Activated CD8-positive, alpha-beta memory T cell treated with anti-CD3 and anti-CD28 coated beads for 4 hours (primary cell): ENCODE measurements around the gene LRP5.
A peak's percentile ranks its signal among the peaks of the same experiment; 100 is the strongest.
"Not testable (repeated sequence)": the region's sequence is repeated elsewhere in the genome, so short reads cannot be mapped to it uniquely, and the experiment has no call there.

Source experiments
- DNase-seq, 2 donors: peaks; one replicate each; pipeline ENCODE4 v3.0.0-alpha.2; 2020; ENCODE audit warnings: low read depth in 2 of 2

The LRP5 gene

DNA sequence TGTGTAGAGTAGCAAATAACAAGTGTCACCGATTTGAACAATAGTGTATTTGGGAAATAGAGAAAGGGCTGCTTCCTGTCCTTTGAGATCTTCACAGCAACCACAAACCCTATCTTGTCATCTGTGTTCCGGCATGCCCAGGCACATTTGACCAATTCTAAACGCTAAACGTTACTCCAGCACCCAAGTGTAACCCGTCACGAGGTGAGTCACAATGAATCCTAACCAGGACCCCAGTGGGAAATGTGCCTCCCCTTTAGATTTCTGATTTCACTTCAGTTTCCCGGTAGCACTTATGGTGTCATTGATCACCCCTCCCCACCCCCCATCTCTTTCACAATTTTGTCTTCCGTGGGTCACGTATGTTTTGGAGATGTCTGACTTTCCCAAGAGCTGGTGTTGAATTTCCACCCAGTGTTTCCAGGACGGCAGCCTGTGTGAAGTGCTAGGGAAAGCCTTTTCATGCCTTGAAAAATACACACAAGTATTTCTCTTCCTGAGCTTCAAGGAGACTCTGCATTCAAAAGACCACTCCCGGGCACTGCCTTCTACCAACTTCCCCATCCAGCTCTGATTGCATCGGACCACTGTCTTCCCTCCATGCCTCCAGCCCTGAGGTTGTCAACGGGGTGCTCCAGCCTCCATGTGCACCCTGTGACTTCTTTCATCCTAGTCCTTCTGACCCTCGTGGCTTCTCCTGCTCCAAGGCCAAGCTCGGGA, 30.1 kb upstream of the LRP5 start:
- peak in 1 of 2 donors; percentile 13 for DNase-seq

- no peak for DNase-seq
Observed at GRCh38 chr11:68282861-68283230, 29.5 kb upstream of the LRP5 start.

DNA sequence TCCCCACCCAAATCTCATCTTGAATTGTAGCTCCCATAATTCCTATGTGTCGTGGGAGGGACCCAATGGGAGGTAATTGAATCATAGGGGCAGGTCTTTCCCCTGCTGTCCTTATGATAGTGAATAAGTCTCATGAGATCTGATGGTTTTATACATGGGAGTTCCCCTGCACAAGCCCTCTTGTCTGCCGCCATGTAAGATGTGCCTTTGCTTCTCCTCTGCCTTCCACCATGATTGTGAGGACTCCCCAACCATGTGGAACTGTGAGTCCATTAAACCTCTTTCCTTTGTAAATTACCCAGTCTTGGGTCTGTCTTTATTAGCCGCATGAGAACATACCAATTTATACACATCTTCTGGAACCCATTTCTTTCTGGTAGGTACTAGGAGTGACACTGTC, 27.8 kb upstream of the LRP5 start:
- not testable (repeated sequence) for DNase-seq

DNA sequence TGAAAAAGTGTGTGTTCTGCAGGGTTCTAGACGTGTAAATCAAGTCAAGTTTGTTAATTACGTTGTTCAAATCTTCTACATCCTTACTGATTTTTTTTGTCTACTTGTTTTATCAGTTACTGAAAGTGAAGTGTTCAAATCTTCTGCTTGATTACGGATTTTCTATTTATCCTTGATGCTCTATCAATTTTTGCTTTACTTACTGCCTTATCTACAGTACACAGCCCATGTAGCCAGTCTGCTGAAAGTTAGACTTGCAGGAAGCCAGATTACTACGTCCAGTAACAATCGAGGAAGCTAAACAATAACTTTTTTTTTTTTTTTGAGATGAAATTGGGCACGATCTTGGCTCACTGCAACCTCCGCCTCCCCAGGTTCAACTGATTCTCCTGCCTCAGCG, 25.0 kb upstream of the LRP5 start:
- no peak for DNase-seq

DNA sequence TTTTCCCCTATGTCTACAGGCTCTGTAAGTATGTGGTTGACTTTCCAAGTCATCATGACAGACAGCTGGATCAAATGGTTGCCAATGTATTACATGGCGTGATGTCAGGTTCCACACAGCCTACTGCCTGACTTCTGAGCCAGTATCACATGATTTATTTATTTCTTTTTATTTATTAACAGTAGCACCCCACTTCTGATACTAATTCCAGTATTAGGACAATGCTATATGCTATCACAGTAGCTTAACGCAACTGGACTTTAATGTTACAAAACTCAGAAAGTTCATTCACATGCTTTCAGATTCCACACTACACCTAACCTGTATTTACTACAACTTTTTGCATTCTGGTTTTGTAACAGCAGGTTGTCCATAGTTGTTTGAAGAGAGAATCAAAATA, 22.9 kb upstream of the LRP5 start:
- DNase-seq, result no peak

DNA sequence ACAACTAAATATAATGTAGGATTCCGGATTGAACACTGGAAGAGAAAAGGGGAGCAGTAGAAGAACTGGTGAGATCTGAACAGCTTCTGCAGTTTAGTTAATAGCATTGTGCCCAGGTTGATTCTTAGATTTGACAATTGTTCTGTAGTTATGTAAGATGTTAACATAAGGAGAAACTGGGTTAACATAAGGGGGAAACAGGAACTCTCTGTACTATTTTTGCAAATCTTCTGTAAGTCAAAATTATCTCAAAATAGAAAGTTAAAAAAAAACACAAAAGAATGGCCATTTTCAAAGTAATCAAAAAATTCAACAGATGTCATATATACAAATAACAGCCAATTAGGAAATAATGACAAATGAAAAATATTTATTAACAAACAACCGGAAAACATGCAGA, 18.7 kb upstream of the LRP5 start:
- DNase-seq, result no peak

DNA sequence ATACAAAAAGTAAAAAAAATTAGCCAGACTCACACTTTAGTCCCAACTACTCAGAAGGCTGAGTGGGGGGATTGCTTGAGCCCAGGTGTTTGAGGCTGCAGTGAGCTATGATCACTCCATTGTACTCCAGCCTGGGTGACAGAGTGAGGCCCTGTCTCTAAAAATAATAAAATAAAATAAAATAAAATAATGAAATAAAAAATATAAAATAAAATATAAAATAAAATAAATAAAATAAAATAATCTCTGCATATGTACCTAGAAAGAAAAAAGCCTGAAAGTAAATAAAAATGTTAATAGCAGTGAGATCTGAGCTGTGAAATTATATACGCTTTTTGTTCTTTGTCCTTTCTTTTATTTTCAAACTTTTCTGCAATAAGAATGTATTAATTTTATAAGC, 17.1 kb upstream of the LRP5 start:
- no peak for DNase-seq

GRCh38 chr11:68295940-68296339, 16.5 kb upstream of the LRP5 start:
- no peak for DNase-seq

- no peak for DNase-seq
Observed at GRCh38 chr11:68296344-68297051, 15.9 kb upstream of the LRP5 start.

GRCh38 chr11:68297052-68297378, 15.4 kb upstream of the LRP5 start:
- no peak for DNase-seq

DNA sequence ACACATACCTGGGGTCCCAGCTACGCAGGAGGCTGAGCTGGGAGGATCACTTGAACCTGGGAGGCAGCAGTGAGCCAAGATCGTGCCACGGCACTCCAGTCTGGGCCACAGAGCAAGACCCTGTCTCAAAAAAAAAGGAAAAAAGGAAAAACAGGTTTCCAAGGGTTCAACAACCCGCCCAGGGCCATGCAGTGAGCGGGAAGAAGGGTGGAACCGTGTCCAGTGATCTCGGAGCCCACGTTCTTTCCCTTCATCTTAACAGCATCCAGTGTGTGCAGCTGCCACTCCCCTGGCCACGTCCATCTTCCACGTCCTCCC, 14.9 kb upstream of the LRP5 start:
- DNase-seq, result no peak

DNA sequence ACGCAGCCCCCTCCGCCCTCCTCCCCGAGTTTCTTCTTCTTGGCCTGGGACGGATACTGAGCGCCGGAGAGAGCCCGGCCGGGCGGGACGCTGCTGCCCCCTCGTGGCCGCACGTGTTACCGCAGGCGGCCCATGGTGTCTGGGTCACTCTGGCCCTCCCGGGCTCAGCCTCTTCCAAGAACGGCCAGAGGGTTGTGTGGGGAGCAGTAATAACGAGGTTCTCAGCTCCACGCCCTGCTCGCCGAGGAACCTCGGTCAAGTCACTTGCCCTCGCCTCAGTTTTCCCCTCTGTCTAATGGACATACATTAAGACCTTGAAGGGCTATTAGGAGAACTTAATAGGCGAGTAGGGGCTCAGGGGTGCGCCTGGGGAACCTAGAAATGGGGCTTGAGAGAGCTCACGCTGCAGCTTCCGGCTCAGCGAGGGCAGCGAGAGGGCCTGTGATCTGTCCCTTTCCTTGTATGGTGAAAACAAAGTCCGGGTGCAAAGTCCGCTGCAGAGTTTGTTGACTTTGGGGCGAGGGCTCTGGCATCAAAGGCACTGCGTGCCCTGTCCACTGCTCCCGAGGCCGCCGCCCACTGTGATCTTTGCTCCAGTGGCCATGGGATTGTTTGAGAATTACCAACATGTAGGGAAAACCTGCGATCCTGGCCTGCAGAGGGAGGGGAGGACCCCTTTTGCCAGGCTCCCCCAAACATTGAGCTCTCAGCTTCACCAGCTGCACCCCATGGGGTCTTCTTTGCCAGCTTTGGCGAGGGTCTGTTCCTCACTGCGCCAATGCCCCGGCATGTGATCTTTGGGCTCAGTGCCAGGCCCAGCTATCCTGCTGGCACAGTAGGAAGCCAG, 14.4 kb upstream of the LRP5 start:
- DNase-seq, result peak; percentile 38 to 40

DNA sequence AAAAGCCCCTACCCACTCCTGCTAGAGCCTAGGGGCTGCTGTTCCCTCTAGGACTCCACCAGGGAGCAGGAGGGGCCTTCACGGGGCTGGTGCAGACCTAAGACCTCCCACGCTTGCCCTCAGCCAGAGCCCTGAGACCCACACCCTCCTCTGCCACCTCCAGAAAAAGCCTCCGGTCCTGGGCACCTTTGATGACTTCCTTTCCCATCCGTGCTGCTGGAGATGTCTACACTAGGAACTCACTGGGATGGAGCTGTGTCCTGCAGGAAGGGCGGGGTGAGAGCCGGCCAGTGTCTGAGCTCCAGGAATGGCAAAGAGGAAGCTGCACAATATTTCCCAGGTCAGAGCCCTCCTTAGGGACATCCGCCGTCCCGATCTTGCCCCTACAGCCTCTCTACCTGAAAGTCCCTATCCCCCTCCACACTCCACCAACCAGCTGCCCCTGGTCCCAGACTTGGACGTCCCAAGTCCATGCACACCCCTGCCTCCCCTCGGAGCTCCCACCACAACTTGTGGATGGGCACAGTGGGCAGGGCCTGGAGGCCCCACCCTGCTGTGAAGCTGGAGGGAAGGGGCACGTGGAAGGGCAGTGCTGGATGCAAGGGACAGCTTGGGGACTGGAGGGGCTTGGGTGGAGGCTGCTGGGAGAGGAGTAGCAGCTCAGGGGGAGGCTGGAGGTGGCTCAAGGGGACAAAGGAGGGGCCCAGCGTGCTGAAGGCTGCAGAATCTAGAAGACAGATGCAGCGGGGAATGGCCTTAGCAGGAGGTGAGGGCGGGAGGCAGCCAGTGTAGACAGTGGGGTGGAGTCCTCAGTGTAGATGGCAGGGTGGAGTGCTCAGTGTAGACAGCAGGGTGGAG, 13.5 kb upstream of the LRP5 start:
- no peak for DNase-seq

DNA sequence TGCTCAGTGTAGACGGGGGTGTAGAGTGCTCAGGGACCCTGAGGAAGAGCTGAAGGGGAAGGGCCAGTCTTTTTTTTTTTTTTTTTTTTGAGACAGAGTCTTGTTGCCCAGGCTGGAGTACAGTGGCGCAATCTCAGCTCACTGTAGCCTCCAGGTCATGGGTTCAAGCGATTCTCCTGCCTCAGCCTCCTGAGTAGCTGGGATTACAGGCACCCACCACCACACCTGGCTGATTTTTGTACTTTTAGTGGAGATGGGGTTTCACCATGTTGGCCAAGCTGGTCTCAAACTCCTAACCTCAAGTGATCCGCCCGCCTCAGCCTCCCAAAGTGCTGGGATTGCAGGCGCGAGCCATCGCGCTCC, 12.9 kb upstream of the LRP5 start:
- not testable (repeated sequence) for DNase-seq

DNA sequence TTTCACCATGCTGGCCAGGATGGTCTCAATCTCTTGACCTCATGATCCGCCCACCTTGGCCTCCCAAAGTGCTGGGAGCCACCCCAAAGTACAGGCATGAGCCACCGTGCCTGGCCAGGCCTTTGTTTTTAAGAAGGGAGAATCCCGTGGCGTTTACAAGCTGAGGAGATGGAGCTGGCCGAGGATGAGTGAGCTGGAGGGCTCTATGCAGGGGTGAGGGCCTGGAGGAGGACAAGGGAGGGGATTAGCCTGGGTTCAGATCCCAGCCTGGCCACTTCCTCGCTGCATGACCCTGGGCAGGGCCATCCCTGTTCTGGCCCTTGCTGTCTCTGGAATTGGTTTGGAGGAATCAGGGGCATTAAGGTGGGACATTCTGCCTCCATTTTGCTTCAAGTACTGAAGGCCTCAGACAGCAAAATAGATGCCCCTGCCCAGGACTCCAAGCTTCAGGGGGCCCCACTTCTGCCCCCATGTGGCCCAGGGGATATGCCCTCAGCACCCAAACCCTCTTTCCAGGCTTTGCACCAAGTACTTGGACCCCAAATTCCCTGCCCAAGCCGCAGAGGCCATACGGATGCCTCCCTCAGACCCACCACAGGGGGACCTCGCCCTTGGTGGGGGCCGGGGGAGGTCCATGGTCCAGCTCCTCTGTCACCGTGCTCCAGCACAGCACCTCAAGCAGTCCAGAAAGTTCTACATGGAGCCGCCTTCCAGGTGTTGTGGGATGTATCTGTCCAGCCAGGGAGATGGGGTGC, 12.1 kb upstream of the LRP5 start:
- DNase-seq, result no peak

DNA sequence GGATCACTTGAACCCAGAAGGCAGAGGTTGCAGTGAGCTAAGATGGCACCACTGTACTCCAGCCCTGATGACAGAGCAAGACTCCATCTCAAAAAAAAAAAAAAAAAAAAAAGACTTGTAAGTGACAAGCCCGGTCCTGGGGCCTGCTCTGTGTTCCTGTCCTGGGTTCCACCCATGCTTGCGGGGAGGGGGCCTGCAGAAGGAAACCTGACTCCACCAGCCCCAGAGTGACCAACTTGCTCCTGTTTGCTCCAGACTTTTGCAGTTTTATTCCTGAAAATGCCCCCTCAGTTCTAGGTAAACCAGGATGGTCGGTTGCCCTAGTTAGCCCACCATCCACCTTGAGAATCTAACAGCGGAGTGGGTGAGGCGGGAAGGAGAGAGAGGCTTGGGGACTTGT, 10.1 kb upstream of the LRP5 start:
- no peak for DNase-seq

GRCh38 chr11:68302670-68303069, 9.7 kb upstream of the LRP5 start:
- no peak for DNase-seq

DNA sequence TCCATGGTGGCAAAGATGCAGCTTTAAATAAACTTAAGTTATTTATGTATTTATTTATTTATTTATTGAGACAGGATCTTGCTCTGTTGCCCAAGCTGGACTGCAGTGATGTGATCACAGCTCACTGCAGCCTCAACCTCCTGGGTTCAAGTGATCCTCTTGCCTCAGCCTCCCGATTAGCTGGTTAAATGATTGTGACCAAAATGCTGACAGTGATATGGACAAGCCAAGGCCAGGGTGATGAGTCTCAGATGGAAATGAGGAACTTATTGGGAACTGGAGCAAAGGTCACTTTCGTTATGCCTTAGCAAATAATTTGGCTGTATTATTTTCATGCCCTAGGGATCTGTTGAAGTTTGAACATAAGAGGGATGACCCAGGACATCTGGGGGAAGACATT, 9.3 kb upstream of the LRP5 start:
- no peak for DNase-seq

DNA sequence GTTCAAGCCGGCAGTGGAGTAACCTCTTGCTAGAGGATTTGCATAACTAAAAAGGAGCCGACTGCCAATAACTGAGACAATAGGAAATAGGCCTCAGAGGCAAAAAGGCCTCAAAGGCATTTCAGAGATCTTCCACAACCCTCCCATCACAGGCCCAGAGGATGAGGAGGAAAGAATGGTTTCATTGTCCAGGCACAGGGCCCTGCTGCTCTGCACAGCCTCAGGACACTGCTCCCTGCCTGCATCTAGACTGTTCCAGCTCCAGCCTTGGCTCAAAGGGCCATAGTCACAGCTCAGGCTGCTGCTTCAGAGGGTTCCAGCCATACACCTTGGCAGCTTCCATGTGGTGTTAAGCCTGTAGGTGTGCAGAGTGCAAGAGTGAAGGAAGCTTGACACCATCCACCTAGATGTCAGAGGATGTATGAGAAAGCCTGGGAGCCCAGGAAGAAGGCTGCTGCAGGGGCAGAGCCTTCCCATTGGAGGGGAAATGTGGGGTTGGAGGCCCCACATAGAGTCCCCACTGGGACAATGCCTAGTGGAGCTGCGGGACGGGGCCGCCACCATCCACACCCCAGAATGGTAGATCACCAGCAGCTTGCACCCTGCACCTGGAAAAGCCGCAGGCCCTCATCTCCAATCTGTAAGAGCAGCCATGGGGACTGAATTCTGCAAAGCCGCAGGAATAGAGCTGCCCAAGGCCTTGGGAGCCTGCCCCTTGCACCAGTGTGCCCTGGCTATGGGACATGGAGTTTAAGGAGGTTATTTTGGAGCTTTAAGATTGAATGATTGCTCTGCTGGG, 8.2 kb upstream of the LRP5 start:
- no peak for DNase-seq

DNA sequence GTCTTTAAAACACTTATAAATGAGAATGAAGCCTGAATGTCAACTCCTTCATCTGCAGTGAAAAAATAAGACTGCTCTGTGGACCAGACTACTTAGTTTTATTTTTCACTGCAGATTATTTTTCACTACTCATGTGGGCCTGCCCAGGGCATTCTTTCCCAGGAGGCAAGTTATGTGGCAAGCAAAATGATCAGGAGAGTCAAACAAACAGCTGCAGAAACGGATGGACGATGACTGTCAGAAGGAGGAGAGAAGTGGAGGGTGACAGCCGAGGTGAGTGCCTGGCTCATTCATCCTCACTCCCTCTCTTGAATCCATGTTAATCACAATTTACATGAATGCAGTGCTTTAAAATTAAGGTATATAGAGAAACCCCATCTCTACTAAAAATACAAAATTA, 5.8 kb upstream of the LRP5 start:
- no peak for DNase-seq

- DNase-seq, result no peak
Observed at GRCh38 chr11:68308068-68308467, 4.3 kb upstream of the LRP5 start.
